AG09309 (cell line): ENCODE measurements around the gene SEPTIN3.

ENCODE experiments used
- DNase-seq: peaks from one replicate; pipeline ENCODE4 v3.0.0-alpha.2; 2010; ENCODE audit warnings: low read depth
- H3K4me3 ChIP-seq: 2 replicates; pipeline ENCODE4 v1.5.1; 2011; ENCODE audit warnings: mild to moderate bottlenecking, low read depth, low read length, moderate library complexity; ENCODE audit not compliant: control insufficient read depth
- CTCF ChIP-seq: IDR thresholded peaks from 2 replicates; pipeline ENCODE4 v1.5.1; 2011; ENCODE audit warnings: mild to moderate bottlenecking, low read depth, low read length, inconsistent platforms; ENCODE audit not compliant: insufficient read depth, control insufficient read depth; ENCODE audit errors: missing control alignments

SEPTIN3 gene

GRCh38 chr22:42010778-42011177 is 41.5 kb downstream of the SEPTIN3 start:
- DNase-seq: no peak
- H3K4me3 ChIP-seq: no peak overlapping the region
- no peak for TF ChIP-seq CTCF

GRCh38 chr22:42013385-42013784 is 44.1 kb downstream of the SEPTIN3 start:
- TF ChIP-seq CTCF: no peak
- no peak for DNase-seq
- H3K4me3 ChIP-seq: no peak overlapping the region

GRCh38 chr22:42016111-42016510 is 46.9 kb downstream of the SEPTIN3 start:
- no peak for TF ChIP-seq CTCF
- DNase-seq: no peak
- no peak overlapping the region for H3K4me3 ChIP-seq

DNA sequence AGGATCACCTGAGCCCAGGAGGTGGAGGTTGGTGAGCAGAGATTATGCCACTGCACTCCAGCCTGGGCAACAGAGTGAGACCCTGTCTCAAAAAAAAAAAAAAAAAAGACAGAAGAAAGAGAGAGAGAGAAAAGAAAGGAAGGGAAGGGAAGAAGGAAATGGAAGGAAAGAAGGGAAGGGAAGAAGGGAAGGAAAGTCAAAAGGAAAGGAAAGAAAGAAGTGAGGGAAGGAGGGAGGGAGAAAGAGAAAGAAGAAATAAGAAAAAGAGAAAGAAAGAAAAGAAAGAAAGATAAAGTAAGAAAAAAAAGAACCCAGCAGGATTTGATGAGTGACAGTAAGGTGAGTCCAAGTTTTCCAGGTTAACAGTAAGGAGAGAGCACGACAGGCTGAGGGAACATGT is 49.0 kb downstream of the SEPTIN3 start:
- no peak for DNase-seq
- H3K4me3 ChIP-seq: no peak overlapping the region
- TF ChIP-seq CTCF: no peak
